ENCODE data around the gene IKZF1.

DNA sequence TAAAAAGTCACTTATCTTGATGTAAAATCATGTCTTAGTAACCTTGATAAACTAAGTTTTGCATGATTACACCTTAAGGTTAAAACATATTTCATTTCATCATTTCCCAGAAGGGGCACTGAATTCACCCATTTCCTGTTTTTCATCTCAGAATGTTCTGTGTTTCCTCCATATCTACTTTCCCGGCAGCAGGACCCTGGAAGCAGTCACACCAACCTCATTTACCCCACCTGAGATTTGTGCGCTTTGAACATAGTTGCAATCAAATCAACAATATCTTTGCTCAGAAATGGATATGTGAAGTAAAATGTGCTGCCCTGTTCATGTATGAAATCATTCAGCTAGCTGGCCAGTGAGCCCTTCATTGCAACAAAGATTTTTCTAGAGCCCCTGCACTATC lies 46.8 kb downstream of the IKZF1 start:
- TF ChIP-seq, protein P1, sequence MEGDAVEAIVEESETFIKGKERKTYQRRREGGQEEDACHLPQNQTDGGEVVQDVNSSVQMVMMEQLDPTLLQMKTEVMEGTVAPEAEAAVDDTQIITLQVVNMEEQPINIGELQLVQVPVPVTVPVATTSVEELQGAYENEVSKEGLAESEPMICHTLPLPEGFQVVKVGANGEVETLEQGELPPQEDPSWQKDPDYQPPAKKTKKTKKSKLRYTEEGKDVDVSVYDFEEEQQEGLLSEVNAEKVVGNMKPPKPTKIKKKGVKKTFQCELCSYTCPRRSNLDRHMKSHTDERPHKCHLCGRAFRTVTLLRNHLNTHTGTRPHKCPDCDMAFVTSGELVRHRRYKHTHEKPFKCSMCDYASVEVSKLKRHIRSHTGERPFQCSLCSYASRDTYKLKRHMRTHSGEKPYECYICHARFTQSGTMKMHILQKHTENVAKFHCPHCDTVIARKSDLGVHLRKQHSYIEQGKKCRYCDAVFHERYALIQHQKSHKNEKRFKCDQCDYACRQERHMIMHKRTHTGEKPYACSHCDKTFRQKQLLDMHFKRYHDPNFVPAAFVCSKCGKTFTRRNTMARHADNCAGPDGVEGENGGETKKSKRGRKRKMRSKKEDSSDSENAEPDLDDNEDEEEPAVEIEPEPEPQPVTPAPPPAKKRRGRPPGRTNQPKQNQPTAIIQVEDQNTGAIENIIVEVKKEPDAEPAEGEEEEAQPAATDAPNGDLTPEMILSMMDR (IDR thresholded peaks at IDR 0.05), result no peak
- no peak for TF ChIP-seq POLR2A (IDR thresholded peaks at IDR 0.05)
